H1 (cell line): ENCODE results near the gene RUNX1. TPM values are rescaled to one million over a fixed set of nuclear protein-coding genes. Genes with fewer than 3 reads are reported as not detected.

ENCODE experiments used
- CEBPB ChIP-seq: IDR thresholded peaks from 2 replicates; pipeline ENCODE4 v1.6.1; 2012; ENCODE audit warnings: low read depth, low read length
- CHD1 ChIP-seq: IDR thresholded peaks from 2 replicates; pipeline ENCODE4 v1.6.1; 2012; ENCODE audit warnings: low read depth, low read length, improper control_type of control experiment
- CHD7 ChIP-seq: fragments of 300-600 bp; sonication (generic); IDR thresholded peaks from 2 replicates; pipeline ENCODE4 v1.7.1; 2012; ENCODE audit warnings: low read length, moderate library complexity, mild to moderate bottlenecking, inconsistent platforms; ENCODE audit not compliant: insufficient replicate concordance
- GABPA ChIP-seq: IDR thresholded peaks from 2 replicates; pipeline ENCODE4 v1.6.1; 2011; ENCODE audit warnings: mild to moderate bottlenecking, low read length, moderate library complexity, borderline replicate concordance; ENCODE audit not compliant: insufficient read depth
- TAF7 ChIP-seq: optimal IDR thresholded peaks from 2 replicates; pipeline ENCODE3; 2011; ENCODE audit warnings: low read depth, mild to moderate bottlenecking, inconsistent platforms, low read length, moderate library complexity, borderline replicate concordance
- polyA plus RNA-seq, 7 experiments: library from polyadenylated mRNA; depleted of rRNA in 3 of 7; stranded (reverse) in 5 of 7; unstranded in 2 of 7; fragments of >200 nt in 5 of 7; fragments of 200-250 nt in 2 of 7; gene quantifications; 1 replicate in 5 of 7; 2 replicates in 1 of 7; 4 replicates in 1 of 7; pipeline versions ENCODE4 v1.2.1 to v1.2.3, GENCODE V29; 2011 to 2013; ENCODE audit warnings: missing spikeins in 2 of 7, mixed read lengths in 2 of 7
- total RNA-seq: library from RNA; stranded (reverse); fragmentation: NEBNext Ultra II Directional; extraction: Animal tissue kit (Norgen Biotek cat#: 25700); gene quantifications from 2 replicates; pipeline ENCODE4 v1.2.1, GENCODE V29; 2021

The RUNX1 gene
- total and polyA plus RNA-seq, 2 of the 8 experiments (the other 6 are each of a cell fraction or from before 2014, with no cell fraction given), result 0.20 to 0.60 TPM

- TF ChIP-seq TAF7, result no peak
- no peak for TF ChIP-seq CHD7
- TF ChIP-seq CHD1, result no peak
- no peak for TF ChIP-seq GABPA
- TF ChIP-seq CEBPB, result no peak
These were observed 46.8 kb upstream of the RUNX1 start (continued) for GRCh38 chr21:35095859-35096291.
